ENCODE data around the gene TNFRSF4. TPM values are rescaled to one million over a fixed set of nuclear protein-coding genes. Genes with fewer than 3 reads are reported as not detected.

The TNFRSF4 gene
- total RNA-seq, 2 experiments from 2014 or later = 1.1 TPM; not detected in 1

GRCh38 chr1:1236176-1236763, 22.3 kb upstream of the TNFRSF4 start:
- Histone ChIP-seq H2AFZ (ENCODE audit: low read length) (no peak overlapping the region), H3K4me2 (ENCODE audit: low read length) (no peak overlapping the region), H3K4me3 (ENCODE audit: low read depth, low read length, poor library complexity, severe bottlenecking) (no peak overlapping the region), H3K4me1 (ENCODE audit: insufficient read depth, low read length, poor library complexity, severe bottlenecking) (peaks cover 15% of the 10 kb centered on the region), H3K79me2 (ENCODE audit: insufficient read depth, low read depth, low read length) (peaks cover 25% of the 10 kb centered on the region), H3K27ac (ENCODE audit: low read depth, low read length, poor library complexity, severe bottlenecking) (no peak overlapping the region), H3K9me3 (ENCODE audit: low read length) (no peaks in the 10 kb centered on the region), H3K36me3 (ENCODE audit: insufficient read depth, low read length) (no peaks in the 10 kb centered on the region), H4K20me1 (ENCODE audit: insufficient read depth, low read length) (no peaks in the 10 kb centered on the region), H3K9me2 (ENCODE audit: insufficient read depth, low read length) (no peaks in the 10 kb centered on the region)
- no peak for DNase-seq (ENCODE audit: low spot score)
- BruUV-seq (replicated peaks) = no TSS peak
- TF ChIP-seq CTCF (conservative IDR thresholded peaks at IDR 0.05; ENCODE audit: low read length) = no peak
- TF ChIP-seq EZH2phosphoT487 (IDR thresholded peaks at IDR 0.05; ENCODE audit: borderline replicate concordance, low read depth, low read length) = no peak
- POLR2A ChIA-PET = no interaction called here
- intact Hi-C loops (cut with micrococcal nuclease; ENCODE audit: unreplicated experiment) = loop anchor here (10.0 kb wide), 1 partner anchor 201 kb away; no protein-coding TSS in a partner anchor
- CTCF ChIA-PET (ENCODE audit: unreplicated experiment) = no interaction called here

DNA sequence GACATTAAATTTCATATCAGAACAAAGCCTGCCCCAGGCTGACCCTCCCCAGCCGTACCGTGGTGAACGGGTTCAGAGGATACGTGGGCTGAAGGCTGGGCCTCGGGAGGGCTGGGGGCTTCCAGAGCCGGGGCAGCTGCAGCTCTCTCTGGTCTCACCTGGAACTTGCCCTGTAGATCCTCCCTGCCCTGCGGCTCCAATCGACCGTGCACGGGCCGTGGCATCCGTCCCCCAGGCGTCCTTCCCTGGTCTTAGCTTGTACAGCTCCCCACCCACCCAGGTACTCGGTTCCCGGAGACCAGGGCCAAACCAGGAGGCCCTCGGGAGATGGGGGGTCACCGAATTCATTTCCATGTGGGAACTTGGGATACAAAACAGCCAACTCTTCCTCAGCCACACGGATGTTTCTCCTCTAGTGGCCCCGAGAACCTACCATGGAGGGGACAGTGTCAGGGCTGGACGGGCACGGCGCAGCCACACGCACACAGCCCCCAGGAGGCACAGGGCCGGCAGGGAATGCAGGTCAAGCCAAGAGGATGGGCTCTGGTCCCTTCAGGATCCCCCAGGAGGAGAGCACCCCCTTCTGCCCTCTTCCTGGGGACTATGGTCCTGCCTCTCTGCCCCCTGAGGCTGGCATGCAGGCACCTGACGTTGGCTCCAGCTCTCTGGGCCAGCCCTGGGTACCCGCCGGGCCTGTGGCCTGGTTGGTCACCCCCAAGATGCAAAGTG, 21.2 kb upstream of the TNFRSF4 start:
- Histone ChIP-seq H3K4me3 (ENCODE audit: low read depth, low read length, poor library complexity, severe bottlenecking) (no peak overlapping the region), H4K20me1 (ENCODE audit: insufficient read depth, low read length) (no peaks in the 10 kb centered on the region), H3K4me2 (ENCODE audit: low read length) (no peak overlapping the region), H2AFZ (ENCODE audit: low read length) (no peak overlapping the region), H3K9me3 (ENCODE audit: low read length) (no peaks in the 10 kb centered on the region), H3K4me1 (ENCODE audit: insufficient read depth, low read length, poor library complexity, severe bottlenecking) (peaks cover 21% of the 10 kb centered on the region), H3K9me2 (ENCODE audit: insufficient read depth, low read length) (no peaks in the 10 kb centered on the region), H3K79me2 (ENCODE audit: insufficient read depth, low read depth, low read length) (peaks cover 36% of the 10 kb centered on the region), H3K27ac (ENCODE audit: low read depth, low read length, poor library complexity, severe bottlenecking) (no peak overlapping the region), H3K36me3 (ENCODE audit: insufficient read depth, low read length) (no peaks in the 10 kb centered on the region)
- intact Hi-C loops (cut with micrococcal nuclease; ENCODE audit: unreplicated experiment) = loop anchor here (10.0 kb wide), 1 partner anchor 200 kb away; no protein-coding TSS in a partner anchor
- TF ChIP-seq CTCF (conservative IDR thresholded peaks at IDR 0.05; ENCODE audit: low read length) = no peak
- TF ChIP-seq EZH2phosphoT487 (IDR thresholded peaks at IDR 0.05; ENCODE audit: borderline replicate concordance, low read depth, low read length) = no peak
- BruUV-seq (replicated peaks) = no TSS peak
- ChIA-PET POLR2A (no interaction called here), CTCF (ENCODE audit: unreplicated experiment) (no interaction called here)
- no peak for DNase-seq (ENCODE audit: low spot score)

All from OCI-LY7 (cell line).